Measurements from ENCODE around the gene GPC6. TPM values are rescaled to one million over a fixed set of nuclear protein-coding genes. Genes with fewer than 3 reads are reported as not detected.
A peak's percentile ranks its signal among the peaks of the same experiment; 100 is the strongest.

The GPC6 gene
- polyA plus RNA-seq, 1 of the 3 experiments (the other 2 are of a cell fraction): 6.7 TPM

GRCh38 chr13:93862259-93862658 is 635.7 kb downstream of the GPC6 start:
- CTCF ChIA-PET: interaction anchor here (1.0 kb wide), 1 partner anchor 97 kb away, joined by 3 read pairs; no protein-coding TSS in a partner anchor
- peaks cover 4% of the 10 kb centered on the region for H3F3A ChIP-seq (replicated peaks; ENCODE audit: insufficient read depth)
- H3K27ac ChIP-seq (ENCODE audit: low read depth in 2 of 2, low read length in 1 of 2): peak overlapping the region; percentile 34 to 73; a peak in 3 of 4 replicates
- H3K9ac ChIP-seq: peak overlapping the region; percentile 14; the same call in 1 of the 2 replicates
- peak overlapping the region; percentile 4 to 25; a peak in 2 of 4 replicates for H3K4me3 ChIP-seq (ENCODE audit: low read depth in 2 of 2, low read length in 1 of 2)
- H2AFZ ChIP-seq (ENCODE audit: low read depth): peak overlapping the region; percentile 21; the same call in 1 of the 2 replicates
- peaks cover 0 to 9% of the 10 kb centered on the region in 2 experiments; a peak in 2 of 4 replicates for H3K4me1 ChIP-seq (ENCODE audit: control insufficient read depth in 1 of 2, insufficient read depth in 2 of 2, low read depth in 1 of 2, low read length in 1 of 2)
- TF ChIP-seq GATA2 (CRISPR knock-in tag; IDR thresholded peaks at IDR 0.05) (no peak), FOXJ3 (CRISPR knock-in tag; IDR thresholded peaks at IDR 0.05) (no peak), REST (IDR thresholded peaks at IDR 0.05; ENCODE audit: low read depth, low read length) (no peak), JUND (IDR thresholded peaks at IDR 0.05) (no peak), SIN3A (IDR thresholded peaks at IDR 0.05; ENCODE audit: borderline replicate concordance, low read depth, low read length) (no peak), RCOR1 (IDR thresholded peaks at IDR 0.05; ENCODE audit: low read length) (no peak), NFIC (IDR thresholded peaks at IDR 0.05; ENCODE audit: borderline replicate concordance) (no peak), SMC3 (IDR thresholded peaks at IDR 0.05; ENCODE audit: low read depth, low read length) (no peak), MEF2A (IDR thresholded peaks at IDR 0.05; ENCODE audit: borderline replicate concordance, low read depth) (no peak), CTCF (IDR thresholded peaks at IDR 0.05) (no peak), ELF1 (IDR thresholded peaks at IDR 0.05) (no peak), MXI1 (IDR thresholded peaks at IDR 0.05; ENCODE audit: low read depth, low read length) (no peak), FOXM1 (IDR thresholded peaks at IDR 0.05; ENCODE audit: low read depth) (no peak), EP300 (IDR thresholded peaks at IDR 0.05; ENCODE audit: borderline replicate concordance in 1 of 2, low read depth in 1 of 2, low read length in 1 of 2) (no peak), TEAD4 (IDR thresholded peaks at IDR 0.05; ENCODE audit: borderline replicate concordance, insufficient read depth) (no peak), TCF12 (IDR thresholded peaks at IDR 0.05) (no peak)
- H3K27me3 ChIP-seq (ENCODE audit: insufficient read depth): no peaks in the 10 kb centered on the region
- WGBS (ENCODE audit: low lambda C conversion rate): 17% methylated on average over 2 of the region's 2 CpGs
- H3K79me2 ChIP-seq (ENCODE audit: insufficient read depth): no peaks in the 10 kb centered on the region
- H3K36me3 ChIP-seq (replicated peaks in 1 of 2; ENCODE audit: control insufficient read depth in 1 of 2, insufficient read depth in 2 of 2, low read length in 1 of 2): no peaks in the 10 kb centered on the region
- DNase-seq: no peak
- peak overlapping the region; percentile 71 for H3K4me2 ChIP-seq
- no peaks in the 10 kb centered on the region for H4K20me1 ChIP-seq (ENCODE audit: insufficient read depth)
- POLR2A ChIA-PET: no interaction called here
- no peaks in the 10 kb centered on the region for H3K9me2 ChIP-seq
- no peaks in the 10 kb centered on the region for H3K9me3 ChIP-seq
